Adrenal gland (tissue), 5 donors: Measurements from ENCODE around the gene B3GALT2.

Experiments
- CTCF ChIP-seq, 6 experiments: fragments of 450-650 bp in 4 of 6; fragments of 200-600 bp in 2 of 6; sonication (generic) in 1 of 6; IDR thresholded peaks; 1 replicate in 5 of 6; 2 replicates in 1 of 6; pipeline versions ENCODE4 v1.5.1 to v1.8.0; 2016 to 2021; ENCODE audit warnings: antibody characterized with exemption in 6 of 6, mild to moderate bottlenecking in 2 of 6, moderate library complexity in 1 of 6
- POLR2A ChIP-seq, 2 donors: fragments of 450-650 bp; IDR thresholded peaks; one replicate each; pipeline ENCODE4 v1.6.1; 2017; ENCODE audit warnings: antibody characterized with exemption in 2 of 2, mild to moderate bottlenecking in 2 of 2, moderate library complexity in 1 of 2
- donor health status: DM: no; HTN: no; CAD: no.

DNA sequence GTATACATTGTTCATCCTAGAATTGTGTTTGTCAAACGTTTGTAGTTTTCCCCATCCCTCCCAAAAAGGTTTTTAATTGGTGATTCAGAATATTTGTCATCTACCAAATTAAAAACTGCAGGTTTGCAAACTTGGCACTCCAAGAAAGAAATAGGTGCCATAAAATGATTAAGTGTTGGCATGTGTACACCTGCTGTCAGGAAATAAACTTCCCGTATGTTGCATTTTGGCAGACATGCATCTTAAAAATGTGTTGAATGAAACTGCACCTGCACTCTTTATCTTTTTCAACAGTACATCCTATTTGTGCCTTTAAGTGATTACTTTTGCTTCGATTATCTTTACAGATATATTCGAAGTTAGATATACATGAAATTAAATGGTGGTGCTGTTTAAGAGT, 7.3 kb downstream of the B3GALT2 start:
- TF ChIP-seq CTCF (IDR thresholded peaks at IDR 0.05) (no peak), POLR2A (IDR thresholded peaks at IDR 0.05) (no peak)
